Adrenal gland (tissue), 5 donors: ENCODE measurements around the gene FAM163B.
A peak's percentile ranks its signal among the peaks of the same experiment; 100 is the strongest.

ENCODE experiments used
- CTCF ChIP-seq, 6 experiments: fragments of 450-650 bp in 4 of 6; fragments of 200-600 bp in 2 of 6; sonication (generic) in 1 of 6; IDR thresholded peaks; 1 replicate in 5 of 6; 2 replicates in 1 of 6; pipeline versions ENCODE4 v1.5.1 to v1.8.0; 2016 to 2021; ENCODE audit warnings: antibody characterized with exemption in 6 of 6, mild to moderate bottlenecking in 2 of 6, moderate library complexity in 1 of 6
- POLR2A ChIP-seq, 2 donors: fragments of 450-650 bp; IDR thresholded peaks; one replicate each; pipeline ENCODE4 v1.6.1; 2017; ENCODE audit warnings: antibody characterized with exemption in 2 of 2, mild to moderate bottlenecking in 2 of 2, moderate library complexity in 1 of 2
- donor health status: DM: no; HTN: no; CAD: no.

- TF ChIP-seq POLR2A (IDR thresholded peaks at IDR 0.05), result no peak
- peak in 4 of 6 experiments; percentile 20 to 61 (median 50) for TF ChIP-seq CTCF (IDR thresholded peaks at IDR 0.05)
Observed at GRCh38 chr9:133657120-133657661, 48.0 kb upstream of the FAM163B start.
